T-cell (primary cell): Measurements from ENCODE around the gene MN1. TPM values are rescaled to one million over a fixed set of nuclear protein-coding genes. Genes with fewer than 3 reads are reported as not detected.

Experiments used
- ATAC-seq, 4 experiments: fragments of 200-7000 bp in 3 of 4; fragments of 150-1000 bp in 1 of 4; cut with Tn5 transposase; replicated peaks in 1 of 4; 1 replicate in 3 of 4; 2 replicates in 1 of 4; pipeline ENCODE4 v1.10.0; 2021; ENCODE audit warnings: moderate library complexity in 3 of 4, mild to moderate bottlenecking in 2 of 4, moderate number of reproducible peaks in 1 of 4
- CTCF ChIA-PET, 2 donors: fragments of 300-600 bp; sonication (Branson Sonifier 250); formaldehyde crosslinking; loops; one replicate each; lab custom pipeline; 2022; ENCODE audit warnings: antibody characterized with exemption in 2 of 2; lab: Charles Lee
- POLR2A ChIA-PET, 2 donors: fragments of 300-600 bp; sonication (Branson Sonifier 250); formaldehyde crosslinking; loops; one replicate each; lab custom pipeline; 2022; ENCODE audit warnings: antibody characterized with exemption in 2 of 2; lab: Charles Lee
- DNase-seq, 35 experiments: peaks; one replicate each; pipeline versions ENCODE4 v3.0.0 to v3.0.0-alpha.2; 2013 to 2023
- H3K27ac ChIP-seq: one replicate; pipeline ENCODE4 v1.5.1; 2013; ENCODE audit warnings: low read length
- H3K27me3 ChIP-seq, 2 experiments: replicated peaks in 1 of 2; 1 replicate in 1 of 2; 2 replicates in 1 of 2; pipeline versions ENCODE4 v1.6.1 to v1.7.0; 2013; ENCODE audit warnings: low read length in 1 of 2, mixed read lengths in 1 of 2; ENCODE audit not compliant: control insufficient read depth in 2 of 2, insufficient read depth in 2 of 2; ENCODE audit errors: extremely low read depth in 1 of 2
- H3K36me3 ChIP-seq, 2 donors: 1 replicate in 1 of 2; 2 replicates in 1 of 2; pipeline versions ENCODE4 v1.6.1 to v1.7.0; 2013; ENCODE audit warnings: low read length in 1 of 2; ENCODE audit not compliant: control insufficient read depth in 2 of 2, insufficient read depth in 1 of 2; ENCODE audit errors: extremely low read depth in 1 of 2
- H3K4me1 ChIP-seq, 2 experiments: 1 replicate in 1 of 2; 2 replicates in 1 of 2; pipeline versions ENCODE4 v1.6.1 to v1.7.0; 2013; ENCODE audit warnings: low read length in 2 of 2, mixed read lengths in 1 of 2; ENCODE audit not compliant: insufficient read depth in 2 of 2, control insufficient read depth in 1 of 2; ENCODE audit errors: extremely low read depth in 1 of 2
- H3K4me3 ChIP-seq, 2 donors: 1 replicate in 1 of 2; 2 replicates in 1 of 2; pipeline versions ENCODE4 v1.5.1 to v1.7.0; 2013; ENCODE audit warnings: mild to moderate bottlenecking in 2 of 2, low read length in 1 of 2, moderate library complexity in 1 of 2; ENCODE audit not compliant: control insufficient read depth in 1 of 2; ENCODE audit errors: extremely low read depth in 1 of 2
- H3K9me3 ChIP-seq: 2 replicates; pipeline ENCODE4 v1.7.0; 2013
- H3K27ac Mint-ChIP-seq, 2 donors: one replicate each; pipeline ENCODE4 v1.8.0; 2020 to 2021; ENCODE audit warnings: mild to moderate bottlenecking in 2 of 2, mixed read lengths in 2 of 2
- H3K27me3 Mint-ChIP-seq, 2 donors: one replicate each; pipeline ENCODE4 v1.8.0; 2021 to 2022; ENCODE audit warnings: mixed read lengths in 2 of 2
- H3K36me3 Mint-ChIP-seq: one replicate; pipeline ENCODE4 v1.8.0; 2021; ENCODE audit warnings: mixed read lengths
- H3K4me1 Mint-ChIP-seq, 3 donors: one replicate each; pipeline ENCODE4 v1.8.0; 2020 to 2022; ENCODE audit warnings: mixed read lengths in 3 of 3, mild to moderate bottlenecking in 1 of 3
- H3K4me3 Mint-ChIP-seq, 3 donors: one replicate each; pipeline ENCODE4 v1.8.0; 2020 to 2022; ENCODE audit warnings: mild to moderate bottlenecking in 3 of 3, mixed read lengths in 3 of 3, moderate library complexity in 3 of 3
- H3K9me3 Mint-ChIP-seq, 3 donors: one replicate each; pipeline ENCODE4 v1.8.0; 2020 to 2022; ENCODE audit warnings: mixed read lengths in 3 of 3
- WGBS: methylation state at CpG from one replicate; pipeline ENCODE4 v1.1.5; 2013; ENCODE audit warnings: missing lambda C conversion rate; ENCODE audit not compliant: insufficient coverage; 5-methylcytosine and 5-hydroxymethylcytosine counted together
- total RNA-seq, 35 experiments: library from RNA in 6 of 35; stranded (reverse) in 6 of 35; fragments of 120-200 nt in 1 of 35; gene quantifications; one replicate each; pipeline versions ENCODE4 v1.2.1 to v1.2.4 and lab custom pipeline; 2013 to 2026

Gene MN1
- total RNA-seq, 5 donors from 2014 or later (not counting 1 experiment from before 2014, with no cell fraction given): 0.22 to 0.43 (median 0.32) TPM

DNA sequence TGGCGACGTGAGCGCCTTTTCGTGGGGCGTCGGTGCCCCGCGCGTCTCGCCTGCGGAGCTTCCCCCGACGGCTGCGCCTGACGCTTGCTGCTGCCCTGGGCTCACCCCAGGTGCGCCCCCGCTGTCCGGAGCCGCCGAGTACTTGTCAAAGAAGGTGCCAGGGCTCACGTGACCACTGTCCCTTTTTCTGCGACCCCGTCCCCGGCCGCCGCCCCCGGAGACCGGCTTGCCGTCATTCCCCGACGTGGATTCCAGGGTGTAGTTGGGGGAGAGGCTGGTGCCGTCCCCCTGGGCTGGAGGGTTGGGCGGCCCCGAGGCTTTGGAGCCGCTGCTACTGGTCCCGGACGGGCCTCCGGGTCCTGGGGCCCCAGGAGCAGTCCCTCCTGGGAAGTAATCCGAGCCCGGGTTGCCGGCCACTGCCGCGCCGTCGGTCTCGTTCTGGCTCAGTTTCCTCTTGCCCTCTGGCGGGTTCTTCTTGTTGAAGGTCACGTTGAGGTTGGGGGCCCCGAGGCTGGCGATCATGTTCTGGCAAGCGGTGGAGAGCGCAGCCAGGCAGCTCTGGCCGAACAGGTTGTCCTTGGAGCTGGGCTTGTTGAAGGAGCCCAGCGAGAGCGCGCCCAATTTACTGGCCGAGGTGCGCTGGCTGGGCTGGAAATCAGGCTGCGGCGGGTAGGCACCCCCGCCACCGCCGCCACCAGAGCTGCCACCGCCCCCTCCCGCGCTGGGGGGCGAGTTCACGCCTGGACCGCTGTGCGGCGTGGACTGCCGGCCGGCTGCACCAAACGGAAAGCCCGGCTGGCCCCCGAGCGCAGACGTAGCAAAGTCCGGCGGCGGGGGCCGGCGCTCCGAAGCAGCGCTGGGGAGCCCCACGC lies 3.8 kb downstream of the MN1 start:
- WGBS: 97% methylated on average over 68 of the region's 86 CpGs
- Mint-ChIP-seq H3K27me3 (peaks cover 0 to 6% of the 10 kb centered on the region in 2 donors), H3K9me3 (no peaks in the 10 kb centered on the region), H3K27ac (no peak overlapping the region), H3K4me1 (peaks cover 3 to 10% (median 8%) of the 10 kb centered on the region in 3 donors), H3K36me3 (no peaks in the 10 kb centered on the region), H3K4me3 (no peak overlapping the region)
- Histone ChIP-seq H3K27ac (no peak overlapping the region), H3K4me1 (peaks cover 2 to 16% of the 10 kb centered on the region in 2 experiments), H3K4me3 (no peak overlapping the region), H3K27me3 (peaks cover 0 to 24% of the 10 kb centered on the region in 2 experiments), H3K36me3 (no peaks in the 10 kb centered on the region), H3K9me3 (no peaks in the 10 kb centered on the region)
- no peak for DNase-seq
- no peak for ATAC-seq
- CTCF ChIA-PET: no interaction called here
- POLR2A ChIA-PET: no interaction called here

GRCh38 chr22:27796829-27797519 lies 4.6 kb downstream of the MN1 start:
- ChIA-PET CTCF (no interaction called here), POLR2A (no interaction called here)
- H3K4me3 ChIP-seq: no peak overlapping the region
- no peaks in the 10 kb centered on the region for H3K9me3 Mint-ChIP-seq
- peaks cover 0 to 3% (median 0%) of the 10 kb centered on the region in 3 donors for H3K4me1 Mint-ChIP-seq
- DNase-seq: no peak
- peaks cover 0 to 18% of the 10 kb centered on the region in 2 experiments for H3K27me3 ChIP-seq
- H3K4me3 Mint-ChIP-seq: no peak overlapping the region
- ATAC-seq: no peak
- no peak overlapping the region for H3K27ac Mint-ChIP-seq
- H3K27ac ChIP-seq: no peak overlapping the region
- peaks cover 0 to 9% of the 10 kb centered on the region in 2 experiments for H3K4me1 ChIP-seq
- WGBS: 94% methylated on average over 46 of the region's 55 CpGs
- H3K9me3 ChIP-seq: no peaks in the 10 kb centered on the region
- no peaks in the 10 kb centered on the region for H3K36me3 ChIP-seq
- H3K27me3 Mint-ChIP-seq: peaks cover 0 to 4% of the 10 kb centered on the region in 2 donors
- H3K36me3 Mint-ChIP-seq: no peaks in the 10 kb centered on the region

GRCh38 chr22:27795696-27796517 lies 5.6 kb downstream of the MN1 start:
- H3K4me1 Mint-ChIP-seq: peaks cover 0 to 3% (median 0%) of the 10 kb centered on the region in 3 donors
- peaks cover 0 to 9% of the 10 kb centered on the region in 2 experiments for H3K4me1 ChIP-seq
- POLR2A ChIA-PET: no interaction called here
- CTCF ChIA-PET: no interaction called here
- H3K4me3 ChIP-seq: no peak overlapping the region
- DNase-seq (no peak), ATAC-seq (no peak)
- H3K27ac Mint-ChIP-seq: no peak overlapping the region
- H3K27ac ChIP-seq: no peak overlapping the region
- H3K27me3 Mint-ChIP-seq: peaks cover 0 to 4% of the 10 kb centered on the region in 2 donors
- WGBS: 86% methylated on average over 2 of the region's 15 CpGs
- H3K27me3 ChIP-seq: peaks cover 0 to 20% of the 10 kb centered on the region in 2 experiments
- H3K4me3 Mint-ChIP-seq: no peak overlapping the region
- no peaks in the 10 kb centered on the region for H3K36me3 ChIP-seq
- H3K9me3 Mint-ChIP-seq: no peaks in the 10 kb centered on the region
- H3K9me3 ChIP-seq: no peaks in the 10 kb centered on the region
- H3K36me3 Mint-ChIP-seq: no peaks in the 10 kb centered on the region

- Histone ChIP-seq H3K9me3 (no peaks in the 10 kb centered on the region), H3K27me3 (peaks cover 0 to 15% of the 10 kb centered on the region in 2 experiments), H3K27ac (no peak overlapping the region), H3K4me3 (no peak overlapping the region), H3K4me1 (peaks cover 0 to under 1% of the 10 kb centered on the region in 2 experiments), H3K36me3 (no peaks in the 10 kb centered on the region)
- ATAC-seq (no peak), DNase-seq (no peak)
- no peaks in the 10 kb centered on the region for H3K36me3 Mint-ChIP-seq
- no peak overlapping the region for H3K4me3 Mint-ChIP-seq
- no peaks in the 10 kb centered on the region for H3K9me3 Mint-ChIP-seq
- CTCF ChIA-PET: no interaction called here
- 97% methylated on average over 10 of the region's 14 CpGs for WGBS
- H3K27ac Mint-ChIP-seq: no peak overlapping the region
- H3K27me3 Mint-ChIP-seq: peaks cover 0 to 4% of the 10 kb centered on the region in 2 donors
- POLR2A ChIA-PET: no interaction called here
- peaks cover 0 to 2% (median 0%) of the 10 kb centered on the region in 3 donors for H3K4me1 Mint-ChIP-seq
Observed at GRCh38 chr22:27795053-27795452, 6.5 kb downstream of the MN1 start.

GRCh38 chr22:27794226-27794625 lies 7.3 kb downstream of the MN1 start:
- WGBS: no CpG with 5 or more reads among the region's 5 CpGs
- Mint-ChIP-seq H3K9me3 (no peaks in the 10 kb centered on the region), H3K27me3 (peaks cover 0 to 4% of the 10 kb centered on the region in 2 donors), H3K4me3 (no peak overlapping the region), H3K27ac (no peak overlapping the region), H3K36me3 (no peaks in the 10 kb centered on the region), H3K4me1 (peaks cover 0 to 2% (median 0%) of the 10 kb centered on the region in 3 donors)
- ChIA-PET POLR2A (no interaction called here), CTCF (no interaction called here)
- no peaks in the 10 kb centered on the region for H3K9me3 ChIP-seq
- no peak overlapping the region for H3K4me3 ChIP-seq
- H3K36me3 ChIP-seq: no peaks in the 10 kb centered on the region
- DNase-seq: no peak
- no peak overlapping the region for H3K27ac ChIP-seq
- H3K4me1 ChIP-seq: no peaks in the 10 kb centered on the region
- peaks cover 0 to 9% of the 10 kb centered on the region in 2 experiments for H3K27me3 ChIP-seq
- ATAC-seq: no peak

GRCh38 chr22:27793576-27793975 lies 8.0 kb downstream of the MN1 start:
- Mint-ChIP-seq H3K4me1 (no peaks in the 10 kb centered on the region), H3K27me3 (peaks cover 0 to 2% of the 10 kb centered on the region in 2 donors), H3K36me3 (no peaks in the 10 kb centered on the region), H3K27ac (no peak overlapping the region), H3K9me3 (no peaks in the 10 kb centered on the region), H3K4me3 (no peak overlapping the region)
- no peak for ATAC-seq
- 94% methylated on average over 6 of the region's 12 CpGs for WGBS
- H3K27me3 ChIP-seq: peaks cover 0 to 5% of the 10 kb centered on the region in 2 experiments
- no peaks in the 10 kb centered on the region for H3K36me3 ChIP-seq
- H3K4me3 ChIP-seq: no peak overlapping the region
- H3K4me1 ChIP-seq: no peaks in the 10 kb centered on the region
- ChIA-PET CTCF (no interaction called here), POLR2A (no interaction called here)
- no peak overlapping the region for H3K27ac ChIP-seq
- no peak for DNase-seq
- H3K9me3 ChIP-seq: no peaks in the 10 kb centered on the region
